Posterior vena cava (tissue), 2 donors: ENCODE measurements around the gene KIAA1217. TPM values are rescaled to one million over a fixed set of nuclear protein-coding genes. Genes with fewer than 3 reads are reported as not detected.

Experiments used
- DNase-seq: peaks from one replicate; pipeline ENCODE4 v3.0.0-alpha.2; 2020; ENCODE audit warnings: low spot score
- intact Hi-C, 2 donors: fragments of 100-400 bp; cut with DNase I; formaldehyde crosslinking; loops; one replicate each; pipeline versions ENCODE4 v1.14.1 to v1.14.2; 2022 to 2023
- microRNA-seq, 2 donors: library from miRNA; unstranded; fragments of <30 nt; microRNA quantifications; one replicate each; pipeline ENCODE4 v1.2.0, GENCODE V29; 2020 to 2021; ENCODE audit warnings: borderline microRNAs expressed in 2 of 2
- total RNA-seq, 2 donors: library from RNA; stranded (reverse); fragmentation: NEBNext Ultra II Directional; extraction: Animal tissue kit (Norgen Biotek cat#: 25700); gene quantifications; one replicate each; pipeline ENCODE4 v1.2.1, GENCODE V29; 2021
- donor health status: DM: yes; HTN: yes; CAD: no.
- donor health status: DM: yes; HTN: yes; CAD: no.

The KIAA1217 gene
- total RNA-seq, 2 donors from 2014 or later, result 11.8 to 20.3 TPM

- DNase-seq, result no peak
- intact Hi-C loops, result no loop called here
Observed at GRCh38 chr10:24570658-24571426, 361.9 kb downstream of the KIAA1217 start.

DNA sequence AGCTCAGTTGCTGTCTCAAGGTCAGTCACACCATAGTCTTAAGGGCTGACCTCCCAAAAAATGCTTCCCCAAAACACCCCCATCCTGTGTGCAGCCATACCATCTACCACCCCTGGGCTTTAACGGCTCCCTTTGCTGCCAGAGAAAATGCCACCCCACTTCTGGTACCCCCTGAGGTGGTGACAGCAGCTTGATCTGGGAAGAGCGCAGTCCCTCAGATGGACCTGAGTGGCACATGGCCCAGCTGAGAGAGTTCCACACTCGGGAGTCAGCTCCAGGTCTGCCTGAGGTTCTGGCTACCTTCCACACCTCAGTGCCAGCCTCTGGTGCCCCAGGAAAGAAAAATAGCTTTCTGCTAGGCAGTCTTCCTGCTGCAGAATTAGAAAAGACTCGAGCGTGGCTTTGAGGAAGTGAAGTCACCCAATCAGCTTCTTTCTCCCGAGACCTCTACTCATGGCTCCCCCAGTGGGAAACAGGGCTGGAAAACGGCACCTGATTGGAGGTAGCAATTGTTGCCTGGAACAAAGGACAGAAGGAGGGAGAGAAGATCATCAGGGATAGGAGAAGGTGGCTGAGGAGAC, 363.0 kb downstream of the KIAA1217 start:
- no peak for DNase-seq
- intact Hi-C loops, result no loop called here

DNA sequence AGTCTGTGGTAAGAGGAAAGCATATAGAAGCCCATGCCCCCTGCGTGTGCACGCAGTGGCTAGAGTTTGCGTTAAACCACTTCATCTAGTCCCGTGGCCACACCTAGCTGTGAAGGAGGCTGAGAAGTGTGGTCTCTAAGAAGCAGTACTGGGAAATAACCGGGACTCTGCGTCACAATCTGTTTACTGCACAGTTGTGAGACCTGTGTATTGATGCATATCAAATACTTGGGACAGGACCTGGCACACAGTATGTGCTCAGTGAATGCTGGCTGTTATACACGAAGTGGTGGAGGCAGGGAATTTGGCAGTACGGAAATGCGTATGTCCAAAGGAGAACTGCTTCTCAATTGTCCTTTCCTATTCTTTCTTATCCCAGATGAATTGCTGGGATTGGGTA, 365.2 kb downstream of the KIAA1217 start:
- intact Hi-C loops, result no loop called here
- no peak for DNase-seq

GRCh38 chr10:24574578-24575155, 365.7 kb downstream of the KIAA1217 start:
- no peak for DNase-seq
- intact Hi-C loops, result no loop called here

GRCh38 chr10:24575481-24576002, 366.6 kb downstream of the KIAA1217 start:
- DNase-seq, result no peak
- intact Hi-C loops, result no loop called here

- no peak for DNase-seq
- intact Hi-C loops, result no loop called here
Observed at GRCh38 chr10:24579448-24579847, 370.5 kb downstream of the KIAA1217 start.

DNA sequence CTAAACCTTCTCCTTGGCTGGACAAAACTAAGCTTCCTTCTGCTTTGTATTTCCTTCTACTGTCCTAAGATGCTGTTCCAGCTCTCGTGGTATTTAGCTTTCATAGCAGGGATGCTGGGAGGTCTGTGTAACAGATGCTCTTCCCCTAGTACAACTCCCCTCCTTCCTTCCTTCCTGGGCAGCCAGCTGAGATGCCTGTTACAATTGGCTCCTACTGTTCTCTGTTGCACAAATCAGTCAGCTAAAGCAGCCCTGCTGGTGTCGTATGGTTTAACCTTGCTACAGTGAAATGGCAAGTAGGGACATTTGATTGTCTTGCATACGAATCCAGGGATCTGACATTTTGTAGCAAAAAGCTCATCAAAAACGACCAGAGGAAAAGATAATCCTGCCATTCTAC, 371.0 kb downstream of the KIAA1217 start:
- intact Hi-C loops, result no loop called here
- no peak for DNase-seq

- DNase-seq, result no peak
- intact Hi-C loops, result loop anchor here in 1 of 2 donors (2.0 kb wide), 1 partner anchor 70 kb away; no protein-coding TSS in a partner anchor
Observed at GRCh38 chr10:24589265-24589664, 380.3 kb downstream of the KIAA1217 start.

DNA sequence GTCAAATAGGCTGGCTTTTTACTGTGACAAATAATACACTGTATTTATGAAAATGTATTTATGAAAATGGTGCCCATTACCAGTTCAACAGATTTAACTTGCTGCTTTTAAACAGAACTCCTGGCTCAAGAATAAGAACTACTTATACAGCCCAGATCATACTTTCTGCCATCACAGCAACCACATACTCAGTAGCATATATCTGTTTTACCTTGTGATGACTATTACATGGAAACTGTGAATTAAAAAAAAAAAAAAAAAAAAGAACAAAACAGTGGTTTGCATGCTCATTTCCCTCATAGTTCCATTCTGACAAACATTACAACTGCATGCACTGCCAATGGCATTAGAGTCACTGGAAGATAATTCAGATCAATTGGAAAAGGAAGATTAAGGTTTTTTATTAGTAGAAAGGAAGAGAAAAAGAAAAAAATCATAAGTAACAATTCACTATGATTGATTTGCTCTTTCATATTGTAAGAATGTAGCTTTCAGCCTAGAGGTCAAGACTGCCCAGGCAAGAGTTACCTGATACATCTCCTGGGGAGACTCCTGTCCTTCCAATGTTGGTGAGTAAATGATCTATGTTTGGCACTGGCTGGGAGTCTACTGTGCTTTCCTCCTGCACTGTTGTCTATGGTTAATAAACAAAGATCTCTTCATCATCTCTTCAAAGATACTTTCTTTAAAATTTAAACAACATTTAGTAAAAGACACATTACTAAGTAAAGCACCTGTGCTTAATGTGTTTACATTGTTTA, 381.9 kb downstream of the KIAA1217 start:
- intact Hi-C loops, result no loop called here
- DNase-seq, result no peak

GRCh38 chr10:24596217-24596930, 387.4 kb downstream of the KIAA1217 start:
- intact Hi-C loops, result no loop called here
- DNase-seq, result no peak

- intact Hi-C loops, result no loop called here
- no peak for DNase-seq
Observed at GRCh38 chr10:24597426-24597825, 388.5 kb downstream of the KIAA1217 start.

Small RNA genes within 50 kb of the gene (microRNA-seq; reads per million reads assigned to microRNA genes)
- gene MIR603, result 0 reads per million in 2 donors
